Measurements from ENCODE around the gene CFAP65. TPM values are rescaled to one million over a fixed set of nuclear protein-coding genes. Genes with fewer than 3 reads are reported as not detected.

CFAP65 gene
- total RNA-seq, 1 experiment from 2014 or later = 0.52 TPM

- TF ChIP-seq, protein P1, sequence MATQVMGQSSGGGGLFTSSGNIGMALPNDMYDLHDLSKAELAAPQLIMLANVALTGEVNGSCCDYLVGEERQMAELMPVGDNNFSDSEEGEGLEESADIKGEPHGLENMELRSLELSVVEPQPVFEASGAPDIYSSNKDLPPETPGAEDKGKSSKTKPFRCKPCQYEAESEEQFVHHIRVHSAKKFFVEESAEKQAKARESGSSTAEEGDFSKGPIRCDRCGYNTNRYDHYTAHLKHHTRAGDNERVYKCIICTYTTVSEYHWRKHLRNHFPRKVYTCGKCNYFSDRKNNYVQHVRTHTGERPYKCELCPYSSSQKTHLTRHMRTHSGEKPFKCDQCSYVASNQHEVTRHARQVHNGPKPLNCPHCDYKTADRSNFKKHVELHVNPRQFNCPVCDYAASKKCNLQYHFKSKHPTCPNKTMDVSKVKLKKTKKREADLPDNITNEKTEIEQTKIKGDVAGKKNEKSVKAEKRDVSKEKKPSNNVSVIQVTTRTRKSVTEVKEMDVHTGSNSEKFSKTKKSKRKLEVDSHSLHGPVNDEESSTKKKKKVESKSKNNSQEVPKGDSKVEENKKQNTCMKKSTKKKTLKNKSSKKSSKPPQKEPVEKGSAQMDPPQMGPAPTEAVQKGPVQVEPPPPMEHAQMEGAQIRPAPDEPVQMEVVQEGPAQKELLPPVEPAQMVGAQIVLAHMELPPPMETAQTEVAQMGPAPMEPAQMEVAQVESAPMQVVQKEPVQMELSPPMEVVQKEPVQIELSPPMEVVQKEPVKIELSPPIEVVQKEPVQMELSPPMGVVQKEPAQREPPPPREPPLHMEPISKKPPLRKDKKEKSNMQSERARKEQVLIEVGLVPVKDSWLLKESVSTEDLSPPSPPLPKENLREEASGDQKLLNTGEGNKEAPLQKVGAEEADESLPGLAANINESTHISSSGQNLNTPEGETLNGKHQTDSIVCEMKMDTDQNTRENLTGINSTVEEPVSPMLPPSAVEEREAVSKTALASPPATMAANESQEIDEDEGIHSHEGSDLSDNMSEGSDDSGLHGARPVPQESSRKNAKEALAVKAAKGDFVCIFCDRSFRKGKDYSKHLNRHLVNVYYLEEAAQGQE (IDR thresholded peaks at IDR 0.05; ENCODE audit: low read depth) = no peak; the same call in 1 of the 2 replicates
These were observed 49.6 kb downstream of the CFAP65 start (continued) for GRCh38 chr2:218991674-218992168.

- no peak overlapping the region for H3K4me3 ChIP-seq (replicated peaks in 1 of 2; ENCODE audit: low read depth in 1 of 2, low read length in 2 of 2)
- no peak overlapping the region for H3K4me2 ChIP-seq (ENCODE audit: low read length)
- ChIA-PET CTCF (interaction anchor here (1.4 kb wide), 1 partner anchor 11 kb away, joined by 5 read pairs; no protein-coding TSS in a partner anchor), RAD21 (ENCODE audit: low non-redundant PET in 1 of 2, low total read pairs in 2 of 2, uncharacterized antibody in 2 of 2, unreplicated experiment in 2 of 2) (no interaction called here), POLR2A (no interaction called here)
- H3K4me1 ChIP-seq (ENCODE audit: control insufficient read depth in 1 of 2, insufficient read depth in 2 of 2, low read length in 2 of 2) = peaks cover 0 to under 1% of the 10 kb centered on the region in 2 experiments; a peak in 1 of 4 replicates
- TF ChIP-seq ZNF274 (IDR thresholded peaks at IDR 0.05; ENCODE audit: low read depth, low read length) = no peak
- no peak for TF ChIP-seq ZFX (IDR thresholded peaks at IDR 0.05)
- TF ChIP-seq, protein P1 (IDR thresholded peaks at IDR 0.05; ENCODE audit: low read depth) = no peak
- TF ChIP-seq EZH2phosphoT487 (IDR thresholded peaks at IDR 0.05; ENCODE audit: borderline replicate concordance) = no peak
- no peak for TF ChIP-seq EGR1 (IDR thresholded peaks at IDR 0.05; ENCODE audit: low read depth)
- no peaks in the 10 kb centered on the region for H4K20me1 ChIP-seq (ENCODE audit: insufficient read depth)
- H3K27me3 ChIP-seq (ENCODE audit: insufficient read depth, low read length) = 0 out of 2 replicates have a peak, but pooled peaks cover 8% of the 10 kb centered on the region
- no TSS peak for BruUV-seq (replicated peaks)
- no peak overlapping the region for H3K9ac ChIP-seq (ENCODE audit: low read length)
- H3K9me2 ChIP-seq (ENCODE audit: insufficient read depth) = no peaks in the 10 kb centered on the region
- no peak overlapping the region for H3K27ac ChIP-seq (ENCODE audit: low read depth, low read length)
- no peaks in the 10 kb centered on the region for H3K9me3 ChIP-seq (ENCODE audit: control insufficient read depth in 1 of 2, insufficient read depth in 1 of 2, low read depth in 1 of 2, low read length in 2 of 2)
- no peak overlapping the region for H2AFZ ChIP-seq (ENCODE audit: low read depth, low read length, poor library complexity, severe bottlenecking)
- no peaks in the 10 kb centered on the region for H3K79me2 ChIP-seq (ENCODE audit: insufficient read depth, low read length)
- no peaks in the 10 kb centered on the region for H3K36me3 ChIP-seq (ENCODE audit: control insufficient read depth in 1 of 2, insufficient read depth in 2 of 2, low read length in 2 of 2)
- DNase-seq (ENCODE audit: low read depth, low spot score) (no peak), ATAC-seq (no peak)
- intact Hi-C loops (cut with micrococcal nuclease) = no loop called here
These were observed 50.7 kb downstream of the CFAP65 start for GRCh38 chr2:218990612-218991011.
